GM12878 (cell line): Measurements from ENCODE around the gene SLC9A3. TPM values are rescaled to one million over a fixed set of nuclear protein-coding genes. Genes with fewer than 3 reads are reported as not detected.

Experiments
- ATAC-seq: fragments of 200-7000 bp; cut with Tn5 transposase; 3 replicates; pipeline ENCODE4 v1.9.1; 2020; ENCODE audit warnings: mild to moderate bottlenecking, moderate library complexity
- BruUV-seq: library from RNA; stranded (reverse); fragments of 400-500 nt; replicated peaks from 2 replicates; lab custom pipeline; 2021; lab: Mats Ljungman, UMichigan
- CTCF ChIA-PET: fragments of 300-600 bp; sonication (Branson Sonifier 250); formaldehyde crosslinking; extraction: SDS; loops from one replicate; lab custom pipeline; 2021; ENCODE audit warnings: inconsistent platforms; lab: Yijun Ruan, JAX
- POLR2A ChIA-PET: fragments of 350-600 bp; formaldehyde crosslinking; extraction: SDS; loops from one replicate; lab custom pipeline; 2021; ENCODE audit warnings: inconsistent platforms; lab: Charles Lee
- RAD21 ChIA-PET: fragments of 300-600 bp; sonication (Branson Sonifier 250); formaldehyde crosslinking; loops from one replicate; lab custom pipeline; 2023; ENCODE audit warnings: antibody characterized with exemption; ENCODE audit not compliant: unreplicated experiment; lab: Charles Lee
- SMC1A ChIA-PET: fragments of 300-600 bp; sonication (Branson Sonifier 250); formaldehyde crosslinking; loops from one replicate; lab custom pipeline; 2023; ENCODE audit not compliant: unreplicated experiment, uncharacterized antibody; lab: Charles Lee
- DNase-seq: peaks from one replicate; pipeline ENCODE4 v3.0.0-alpha.2; 2011; ENCODE audit warnings: low read depth, low spot score
- FAIRE-seq: peaks from 3 replicates; lab custom pipeline; 2011; peaks lifted over from hg19 to GRCh38; lab: Jason Lieb, UNC
- H2AFZ ChIP-seq: 2 replicates; pipeline ENCODE4 v1.6.0; 2011; ENCODE audit warnings: low read depth, low read length, control low read depth; ENCODE audit not compliant: control insufficient read depth
- H3K27ac ChIP-seq: 2 replicates; pipeline ENCODE4 v1.5.1; 2011; ENCODE audit warnings: control low read depth; ENCODE audit not compliant: control insufficient read depth, insufficient read depth
- H3K27me3 ChIP-seq, 2 experiments: replicated peaks in 1 of 2; 2 replicates each; pipeline versions ENCODE4 v1.6.0 to v1.6.1; 2011; ENCODE audit warnings: low read length in 1 of 2; ENCODE audit not compliant: control insufficient read depth in 2 of 2, insufficient read depth in 2 of 2
- H3K36me3 ChIP-seq, 2 experiments: 2 replicates each; pipeline ENCODE4 v1.5.1; 2011; ENCODE audit warnings: low read length in 1 of 2; ENCODE audit not compliant: control insufficient read depth in 2 of 2, insufficient read depth in 2 of 2
- H3K4me1 ChIP-seq: 2 replicates; pipeline ENCODE4 v1.6.1; 2011; ENCODE audit warnings: mild to moderate bottlenecking, low read length, moderate library complexity, mixed read lengths; ENCODE audit not compliant: control insufficient read depth, insufficient read depth
- H3K4me2 ChIP-seq: 2 replicates; pipeline ENCODE4 v1.6.0; 2011; ENCODE audit warnings: control low read depth; ENCODE audit not compliant: control insufficient read depth, insufficient read depth
- H3K4me3 ChIP-seq: fragments of 200-600 bp; sonication (generic); 2 replicates; pipeline ENCODE4 v1.5.1; 2016
- H3K79me2 ChIP-seq: 2 replicates; pipeline ENCODE4 v1.6.0; 2011; ENCODE audit warnings: low read length; ENCODE audit not compliant: control insufficient read depth, insufficient read depth
- H3K9ac ChIP-seq: 2 replicates; pipeline ENCODE4 v1.8.0; 2011; ENCODE audit warnings: low read length, control low read depth, mixed read lengths; ENCODE audit not compliant: control insufficient read depth, insufficient read depth
- H3K9me3 ChIP-seq: replicated peaks from 3 replicates; pipeline ENCODE4 v1.5.1; 2011; ENCODE audit warnings: mild to moderate bottlenecking, low read length; ENCODE audit not compliant: control insufficient read depth, insufficient read depth
- H4K20me1 ChIP-seq: 2 replicates; pipeline ENCODE4 v1.6.0; 2011; ENCODE audit not compliant: control insufficient read depth, insufficient read depth
- BMI1 ChIP-seq: fragments of 450-650 bp; IDR thresholded peaks from 2 replicates; pipeline ENCODE4 v1.6.1; 2016; ENCODE audit warnings: mild to moderate bottlenecking, moderate library complexity, borderline replicate concordance
- CBFB ChIP-seq: IDR thresholded peaks from 2 replicates; pipeline ENCODE4 v1.6.1; 2016; ENCODE audit warnings: antibody characterized with exemption, low read depth
- CHD4 ChIP-seq: fragments of 200-600 bp; sonication (generic); IDR thresholded peaks from 2 replicates; pipeline ENCODE4 v1.6.1; 2016; ENCODE audit warnings: mild to moderate bottlenecking
- CTCF ChIP-seq, 3 experiments: IDR thresholded peaks in 2 of 3; conservative IDR thresholded peaks in 1 of 3; 2 replicates each; pipeline ENCODE4 v1.5.1; 2011; ENCODE audit warnings: low read depth in 3 of 3, low read length in 3 of 3, mild to moderate bottlenecking in 3 of 3, control low read depth in 2 of 3, moderate library complexity in 2 of 3, inconsistent platforms in 1 of 3, mixed read lengths in 1 of 3; ENCODE audit not compliant: control insufficient read depth in 2 of 3, insufficient read depth in 1 of 3; ENCODE audit errors: extremely low read depth in 1 of 3
- EZH2 ChIP-seq: IDR thresholded peaks from 2 replicates; pipeline ENCODE4 v1.6.1; 2012; ENCODE audit warnings: low read depth, mild to moderate bottlenecking, control low read depth, inconsistent platforms, low read length, borderline replicate concordance; ENCODE audit not compliant: control insufficient read depth
- FOXM1 ChIP-seq: IDR thresholded peaks from 2 replicates; pipeline ENCODE4 v1.6.1; 2012; ENCODE audit warnings: low read depth, mild to moderate bottlenecking, inconsistent platforms, low read length, moderate library complexity
- IKZF1 ChIP-seq: fragments of 450-650 bp; conservative IDR thresholded peaks from 2 replicates; pipeline ENCODE4 v1.6.1; 2017; ENCODE audit warnings: antibody characterized with exemption, mild to moderate bottlenecking
- MEF2B ChIP-seq: fragments of 450-650 bp; IDR thresholded peaks from 2 replicates; pipeline ENCODE4 v1.6.1; 2018; ENCODE audit warnings: mild to moderate bottlenecking, moderate library complexity; ENCODE audit not compliant: partially characterized antibody, poor library complexity, severe bottlenecking
- NFXL1 ChIP-seq: fragments of 450-650 bp; IDR thresholded peaks from 2 replicates; pipeline ENCODE4 v1.6.1; 2017; ENCODE audit warnings: antibody characterized with exemption, mild to moderate bottlenecking, borderline replicate concordance
- NR2F1 ChIP-seq: fragments of 450-650 bp; conservative IDR thresholded peaks from 2 replicates; pipeline ENCODE4 v1.6.1; 2017; ENCODE audit warnings: mild to moderate bottlenecking
- PAX5 ChIP-seq: IDR thresholded peaks from 2 replicates; pipeline ENCODE4 v1.6.1; 2011; ENCODE audit warnings: low read depth, low read length, borderline replicate concordance
- PML ChIP-seq: IDR thresholded peaks from 2 replicates; pipeline ENCODE4 v1.6.1; 2012; ENCODE audit warnings: low read length, inconsistent platforms
- PRDM15 ChIP-seq: fragments of 450-650 bp; formaldehyde crosslinking; IDR thresholded peaks from 2 replicates; pipeline ENCODE4 v1.4.0; 2020; ENCODE audit warnings: mild to moderate bottlenecking, moderate library complexity
- RELB ChIP-seq: fragments of 450-650 bp; IDR thresholded peaks from 2 replicates; pipeline ENCODE4 v1.6.1; 2017; ENCODE audit warnings: low read depth, mild to moderate bottlenecking, moderate library complexity
- RFX5 ChIP-seq: IDR thresholded peaks from 2 replicates; pipeline ENCODE4 v1.6.1; 2011; ENCODE audit warnings: low read depth, low read length, improper control_type of control experiment
- SREBF1 ChIP-seq: IDR thresholded peaks from 2 replicates; pipeline ENCODE4 v1.6.1; 2012; ENCODE audit warnings: mild to moderate bottlenecking, low read length
- whole genome bisulfite sequencing: methylation state at CpG from one replicate; pipeline ENCODE4 v1.1.6; 2016; ENCODE audit warnings: low lambda C conversion rate; ENCODE audit not compliant: insufficient replicate concordance, insufficient coverage; ENCODE audit errors: missing lambda C conversion rate; 5-methylcytosine and 5-hydroxymethylcytosine counted together
- in situ Hi-C: fragments of 300-500 bp; cut with MboI; formaldehyde crosslinking; loops from 9 replicates; pipeline ENCODE4 v1.14.3; 2018; ENCODE audit warnings: mixed read lengths
- intact Hi-C: fragments of 100-400 bp; cut with micrococcal nuclease; formaldehyde crosslinking; loops from one replicate; pipeline ENCODE4 v1.14.2; 2022; ENCODE audit not compliant: unreplicated experiment
- polyA plus RNA-seq, 11 experiments: library from polyadenylated mRNA; depleted of rRNA in 4 of 11; unstranded in 6 of 11; stranded (reverse) in 5 of 11; fragments of >200 nt; fragmentation: Nextera tagmentation in 4 of 11; fragmentation: Illumina TruSeq in 1 of 11; extraction: Ambion mirVana in 4 of 11; extraction: Trizol in 1 of 11; gene quantifications; 1 replicate in 1 of 11; 2 replicates in 10 of 11; pipeline versions ENCODE4 v1.2.1 to v1.2.3, GENCODE V29; 2011 to 2016; ENCODE audit warnings: inconsistent platforms in 2 of 11, missing spikeins in 2 of 11, low read depth in 1 of 11
- total RNA-seq, 4 experiments: library from RNA; depleted of rRNA in 3 of 4; stranded (reverse); fragments of >200 nt in 3 of 4; fragmentation: Illumina TruSeq in 1 of 4; extraction: Trizol in 1 of 4; gene quantifications; 2 replicates each; pipeline versions ENCODE4 v1.2.1 to v1.2.3, GENCODE V29; 2013 to 2021

SLC9A3 gene
- total and polyA plus RNA-seq, 10 of the 15 experiments (the other 5 are each of a cell fraction or from before 2014, with no cell fraction given), result 0.04 to 5.2 (median 2.3) TPM; not detected in 1

- Histone ChIP-seq H3K4me2 (no peak overlapping the region), H2AFZ (no peak overlapping the region), H4K20me1 (peaks cover 2% of the 10 kb centered on the region; the same call in 1 of the 2 replicates), H3K27ac (no peak overlapping the region), H3K9ac (no peak overlapping the region), H3K36me3 (no peaks in the 10 kb centered on the region), H3K9me3 (no peaks in the 10 kb centered on the region; the same call in 2 of the 3 replicates), H3K27me3 (no peaks in the 10 kb centered on the region; a peak in 2 of 4 replicates), H3K79me2 (no peaks in the 10 kb centered on the region), H3K4me3 (no peak overlapping the region), H3K4me1 (peaks cover 18% of the 10 kb centered on the region)
- FAIRE-seq (no peak), ATAC-seq (no peak), DNase-seq (no peak)
- ChIA-PET RAD21 (interaction anchor here (0.8 kb wide), 1 partner anchor 223 kb away, joined by 3 read pairs; no protein-coding TSS in a partner anchor), CTCF (no interaction called here), POLR2A (interaction anchor here (0.5 kb wide), 1 partner anchor 17 kb away, joined by 4 read pairs; no protein-coding TSS in a partner anchor), SMC1A (no interaction called here)
- TF ChIP-seq PAX5 (no peak), EZH2 (no peak), BMI1 (no peak), RFX5 (no peak), SREBF1 (no peak), PML (no peak), PRDM15 (CRISPR knock-in tag) (no peak), CHD4 (no peak), IKZF1 (no peak), CBFB (no peak), NR2F1 (no peak), MEF2B (no peak), CTCF (IDR thresholded peaks at IDR 0.05 in 2 of 3, conservative IDR thresholded peaks at IDR 0.05 in 1 of 3; ENCODE audit: control insufficient read depth in 2 of 3, extremely low read depth in 1 of 3, insufficient read depth in 1 of 3, low read depth in 3 of 3, low read length in 3 of 3) (no peak), NFXL1 (no peak), RELB (no peak), FOXM1 (no peak)
- BruUV-seq, result no TSS peak
- intact Hi-C loops (loop anchor here (10.0 kb wide), 1 partner anchor 225 kb away; no protein-coding TSS in a partner anchor), in situ Hi-C loops (no loop called here)
- WGBS, result 36% methylated on average over 25 of the region's 25 CpGs
Measured at GRCh38 chr5:539469-540070, 15.3 kb upstream of the SLC9A3 start.
